ENCODE data around the gene FAM131B. TPM values are rescaled to one million over a fixed set of nuclear protein-coding genes. Genes with fewer than 3 reads are reported as not detected.

Gene FAM131B
- total and polyA plus RNA-seq, 10 donors, result 0.04 to 1.4 (median 0.38) TPM

GRCh38 chr7:143385891-143386781 is 23.6 kb upstream of the FAM131B start:
- 15 to 29% (median 21%) methylated on average over 19 of the region's 19 CpGs for WGBS, 5 donors
- Histone ChIP-seq H3K36me3 (peaks cover 3 to 76% (median 41%) of the 10 kb centered on the region in 6 donors), H3K27me3 (replicated peaks in 1 of 7) (no peaks in the 10 kb centered on the region), H3K4me1 (peaks cover 21 to 97% (median 75%) of the 10 kb centered on the region in 6 donors), H3K9me3 (no peaks in the 10 kb centered on the region), H3K4me3 (peak overlapping the region in 5 of 8 donors; percentile 10 to 98 (median 16)), H3K27ac (peak overlapping the region in 7 of 8 donors; percentile 9 to 100 (median 62))
- intact Hi-C loops (cut with DNase I; ENCODE audit: low total_unique reads), result no loop called here
- TF ChIP-seq POLR2AphosphoS5 (IDR thresholded peaks at IDR 0.05), result peak in 2 of 3 donors; percentile 72 to 81
- TF ChIP-seq CTCF (IDR thresholded peaks at IDR 0.05 in 8 of 11, conservative IDR thresholded peaks at IDR 0.05 in 3 of 11), result no peak
- DNase-seq, result peak; percentile 88

- Histone ChIP-seq H3K4me1 (peaks cover 21 to 88% (median 68%) of the 10 kb centered on the region in 6 donors), H3K4me3 (peak overlapping the region in 6 of 8 donors; percentile 79 to 98 (median 84)), H3K27ac (peak overlapping the region in 6 of 8 donors; percentile 98 to 100 (median 98)), H3K36me3 (peaks cover 3 to 64% (median 29%) of the 10 kb centered on the region in 6 donors), H3K9me3 (no peaks in the 10 kb centered on the region), H3K27me3 (replicated peaks in 1 of 7) (no peaks in the 10 kb centered on the region)
- 48 to 62% (median 52%) methylated on average over 14 of the region's 14 CpGs for WGBS, 5 donors
- DNase-seq, result no peak
- TF ChIP-seq POLR2AphosphoS5 (IDR thresholded peaks at IDR 0.05) (peak; percentile 34 to 47 (median 46)), CTCF (IDR thresholded peaks at IDR 0.05 in 8 of 11, conservative IDR thresholded peaks at IDR 0.05 in 3 of 11) (no peak), POLR2A (IDR thresholded peaks at IDR 0.05) (no peak)
- intact Hi-C loops (cut with DNase I; ENCODE audit: low total_unique reads), result no loop called here
Measured at GRCh38 chr7:143384661-143385631, 22.4 kb upstream of the FAM131B start.

- peaks cover 0 to 56% (median 21%) of the 10 kb centered on the region in 6 donors for H3K36me3 ChIP-seq
- H3K9me3 ChIP-seq, result no peaks in the 10 kb centered on the region
- DNase-seq, result no peak
- H3K27me3 ChIP-seq (replicated peaks in 1 of 7), result no peaks in the 10 kb centered on the region
- WGBS, 5 donors, result 52 to 66% (median 52%) methylated on average over 5 of the region's 5 CpGs
- peak overlapping the region in 6 of 8 donors; percentile 79 to 98 (median 84) for H3K4me3 ChIP-seq
- intact Hi-C loops (cut with DNase I; ENCODE audit: low total_unique reads), result no loop called here
- no peak for TF ChIP-seq POLR2A (IDR thresholded peaks at IDR 0.05)
- TF ChIP-seq CTCF (IDR thresholded peaks at IDR 0.05 in 8 of 11, conservative IDR thresholded peaks at IDR 0.05 in 3 of 11), result no peak
- no peak for TF ChIP-seq POLR2AphosphoS5 (IDR thresholded peaks at IDR 0.05)
- H3K4me1 ChIP-seq, result peaks cover 29 to 88% (median 72%) of the 10 kb centered on the region in 6 donors
- H3K27ac ChIP-seq, result peak overlapping the region in 6 of 8 donors; percentile 98 to 100 (median 98)
Measured at GRCh38 chr7:143384148-143384547, 21.6 kb upstream of the FAM131B start.

All from spleen (tissue), 11 donors.